DOHH2 (cell line): ENCODE results near the gene PLCG2.

Source experiments
- H3F3A ChIP-seq: fragments of 200-600 bp; sonication (generic), shearing (Covaris generic); 2 replicates; pipeline ENCODE4 v1.6.0; 2016; ENCODE audit warnings: antibody characterized with exemption, mild to moderate bottlenecking; ENCODE audit not compliant: control insufficient read depth, insufficient read depth
- H3K27ac ChIP-seq: fragments of 200-600 bp; sonication (generic); 2 replicates; pipeline ENCODE4 v1.5.1; 2014; ENCODE audit warnings: low read depth, mild to moderate bottlenecking, low read length, moderate library complexity
- H3K27me3 ChIP-seq: fragments of 200-600 bp; sonication (generic); 2 replicates; pipeline ENCODE4 v1.6.1; 2014; ENCODE audit warnings: mild to moderate bottlenecking, low read length, mixed read lengths; ENCODE audit not compliant: control insufficient read depth
- H3K36me3 ChIP-seq: fragments of 200-600 bp; sonication (generic); 2 replicates; pipeline ENCODE4 v1.6.1; 2014; ENCODE audit warnings: mild to moderate bottlenecking, low read length, moderate library complexity, mixed read lengths; ENCODE audit not compliant: control insufficient read depth
- H3K4me1 ChIP-seq: fragments of 200-600 bp; sonication (generic); 2 replicates; pipeline ENCODE4 v1.6.1; 2014; ENCODE audit warnings: mild to moderate bottlenecking, low read length, mixed read lengths; ENCODE audit not compliant: control insufficient read depth
- H3K4me2 ChIP-seq: fragments of 200-600 bp; sonication (generic); 2 replicates; pipeline ENCODE4 v1.6.0; 2014; ENCODE audit warnings: mild to moderate bottlenecking, low read length, moderate library complexity
- H3K4me3 ChIP-seq: fragments of 200-600 bp; sonication (generic); 2 replicates; pipeline ENCODE4 v1.5.1; 2014; ENCODE audit warnings: mild to moderate bottlenecking, low read length, mixed read lengths
- H3K79me2 ChIP-seq: fragments of 200-600 bp; sonication (generic); 2 replicates; pipeline ENCODE4 v1.6.1; 2014; ENCODE audit warnings: mild to moderate bottlenecking, low read length, mixed read lengths; ENCODE audit not compliant: control insufficient read depth
- H3K9me2 ChIP-seq: fragments of 200-600 bp; sonication (generic); replicated peaks from 2 replicates; pipeline ENCODE4 v1.6.1; 2014; ENCODE audit warnings: mild to moderate bottlenecking, low read length, mixed read lengths; ENCODE audit not compliant: control insufficient read depth
- H3K9me3 ChIP-seq: fragments of 200-600 bp; sonication (generic); 2 replicates; pipeline ENCODE4 v1.6.1; 2014; ENCODE audit warnings: antibody characterized with exemption, low read length, mixed read lengths; ENCODE audit not compliant: control insufficient read depth, insufficient read depth
- H4K20me1 ChIP-seq: fragments of 200-600 bp; sonication (generic); 2 replicates; pipeline ENCODE4 v1.6.0; 2014; ENCODE audit warnings: low read depth, mild to moderate bottlenecking, antibody characterized with exemption, low read length, moderate library complexity; ENCODE audit not compliant: control insufficient read depth, insufficient read depth
- CTCF ChIP-seq: fragments of 200-600 bp; sonication (generic); IDR thresholded peaks from one replicate; pipeline ENCODE4 v1.5.1; 2014; ENCODE audit warnings: antibody characterized with exemption, mild to moderate bottlenecking, low read depth, low read length; ENCODE audit not compliant: poor library complexity, severe bottlenecking
- EZH2phosphoT487 ChIP-seq: fragments of 200-600 bp; sonication (generic); IDR thresholded peaks from 2 replicates; pipeline ENCODE4 v1.6.1; 2017; ENCODE audit warnings: borderline replicate concordance, mild to moderate bottlenecking, antibody characterized with exemption, low read length, moderate library complexity, mixed read lengths

The PLCG2 gene

DNA sequence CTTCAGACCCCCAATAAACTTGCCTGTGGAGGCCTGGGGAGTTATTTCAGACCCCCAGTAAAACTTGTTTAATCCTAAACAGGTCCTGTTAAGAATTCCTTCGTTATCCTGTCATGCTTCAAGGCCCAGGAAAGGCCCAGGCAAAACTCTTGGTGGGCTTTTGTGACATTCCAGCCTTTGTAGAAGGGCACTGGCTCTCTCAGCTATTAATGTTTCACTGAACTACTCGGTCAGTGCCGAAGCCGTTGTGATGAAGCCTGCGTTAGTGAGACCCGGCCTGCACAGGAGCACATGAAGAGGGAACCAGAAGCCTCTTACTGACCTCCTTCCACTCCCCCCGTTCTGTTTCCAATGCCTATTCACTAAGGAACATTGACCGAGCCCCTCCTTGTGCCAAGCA, 47.4 kb upstream of the PLCG2 start:
- H3K4me3 ChIP-seq: no peak overlapping the region
- no peak for TF ChIP-seq CTCF
- TF ChIP-seq EZH2phosphoT487: no peak
- H3F3A ChIP-seq: peaks cover 6% of the 10 kb centered on the region; the same call in 1 of the 2 replicates
- no peaks in the 10 kb centered on the region for H3K79me2 ChIP-seq
- H3K4me2 ChIP-seq: no peak overlapping the region
- H3K27ac ChIP-seq: no peak overlapping the region
- H3K4me1 ChIP-seq: peaks cover 43% of the 10 kb centered on the region
- H3K27me3 ChIP-seq: no peaks in the 10 kb centered on the region
- no peaks in the 10 kb centered on the region for H3K9me3 ChIP-seq
- H4K20me1 ChIP-seq: no peaks in the 10 kb centered on the region
- H3K9me2 ChIP-seq: no peaks in the 10 kb centered on the region
- no peaks in the 10 kb centered on the region for H3K36me3 ChIP-seq

DNA sequence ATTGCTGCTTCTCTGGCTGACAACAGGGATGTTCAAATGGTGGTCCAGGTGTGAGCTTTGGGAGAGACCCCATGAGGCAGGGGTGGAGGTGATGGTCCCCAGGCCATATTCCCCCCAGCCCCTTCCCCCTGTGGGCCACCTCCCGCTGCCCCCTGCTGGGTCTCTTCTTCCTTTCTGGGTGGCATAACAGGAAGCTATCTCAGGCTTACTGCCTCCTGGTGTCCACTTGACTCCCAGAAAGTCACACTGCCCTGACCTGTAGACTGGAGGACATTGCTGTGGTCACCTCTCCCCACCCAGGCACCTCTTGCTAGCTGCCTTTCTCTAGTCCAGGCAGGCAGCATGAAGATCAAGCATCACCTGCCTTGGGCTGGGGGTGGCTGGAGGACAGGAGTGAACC, 46.4 kb upstream of the PLCG2 start:
- Histone ChIP-seq H3K36me3 (no peaks in the 10 kb centered on the region), H3K79me2 (no peaks in the 10 kb centered on the region), H3K9me3 (no peaks in the 10 kb centered on the region), H3K9me2 (no peaks in the 10 kb centered on the region), H3K27me3 (no peaks in the 10 kb centered on the region), H3K4me2 (no peak overlapping the region), H3K27ac (no peak overlapping the region), H3K4me1 (peaks cover 41% of the 10 kb centered on the region), H3F3A (peaks cover 2% of the 10 kb centered on the region; the same call in 1 of the 2 replicates), H4K20me1 (no peaks in the 10 kb centered on the region), H3K4me3 (no peak overlapping the region)
- TF ChIP-seq CTCF (peak; percentile 22), EZH2phosphoT487 (no peak)

- TF ChIP-seq CTCF (no peak), EZH2phosphoT487 (no peak)
- no peaks in the 10 kb centered on the region for H3K9me2 ChIP-seq
Measured at GRCh38 chr16:81733295-81733694, 45.8 kb upstream of the PLCG2 start.

More at GRCh38 chr16:81733295-81733694, 45.8 kb upstream of the PLCG2 start:
- no peak overlapping the region for H3K4me2 ChIP-seq
- no peaks in the 10 kb centered on the region for H3K9me3 ChIP-seq
- 0 out of 2 replicates have a peak, but pooled peaks cover 2% of the 10 kb centered on the region for H3F3A ChIP-seq
- no peaks in the 10 kb centered on the region for H3K27me3 ChIP-seq
- H3K79me2 ChIP-seq: no peaks in the 10 kb centered on the region
- H3K27ac ChIP-seq: no peak overlapping the region
- no peaks in the 10 kb centered on the region for H3K36me3 ChIP-seq
- H4K20me1 ChIP-seq: no peaks in the 10 kb centered on the region
- H3K4me3 ChIP-seq: no peak overlapping the region
- peaks cover 45% of the 10 kb centered on the region for H3K4me1 ChIP-seq
